VCaP (cell line): ENCODE data around the gene NUDT19.
A peak's percentile ranks its signal among the peaks of the same experiment; 100 is the strongest.

Source experiments
- H3K27ac ChIP-seq: fragments of 450-650 bp; 2 replicates; pipeline ENCODE4 v1.5.1; 2017
- TF ChIP-seq, protein P1 (sequence below): fragments of 450-650 bp; conservative IDR thresholded peaks from 2 replicates; pipeline ENCODE4 v1.5.1; 2017; ENCODE audit warnings: mild to moderate bottlenecking, moderate library complexity

The NUDT19 gene

DNA sequence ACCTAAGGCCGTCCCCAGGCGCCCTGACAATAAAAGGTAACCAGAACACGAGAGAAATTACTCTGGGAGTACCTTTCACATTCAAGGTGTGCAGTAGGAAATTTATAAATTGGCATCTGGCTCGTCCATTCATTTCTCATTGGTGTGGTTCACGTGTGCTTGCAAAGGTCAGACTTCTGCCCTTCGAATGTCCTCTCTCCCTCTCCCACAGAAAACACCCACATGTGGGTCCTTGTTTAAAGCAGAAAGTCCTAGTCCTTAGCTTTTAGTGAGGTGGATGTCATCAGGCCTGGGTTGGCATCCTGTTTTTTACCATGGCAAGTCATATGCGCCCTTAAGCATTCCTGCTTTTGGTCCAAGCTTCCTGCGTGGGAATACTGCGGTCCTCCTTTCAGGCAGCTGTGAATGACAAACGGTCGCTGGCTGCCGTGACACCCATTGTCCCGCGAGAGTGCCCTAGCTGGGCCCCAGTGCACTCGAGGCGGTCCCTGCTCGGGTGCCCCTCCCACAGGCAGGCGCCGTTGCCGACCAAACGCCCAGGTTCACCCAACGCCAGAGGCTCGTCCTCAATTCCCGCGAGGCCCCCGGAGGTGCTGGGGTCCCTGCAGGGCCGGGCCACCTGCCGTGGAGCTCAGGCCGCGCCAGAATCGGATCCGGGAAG, at the start of gene NUDT19:
NUDT19 (plus strand) TSS at position 531 of the 661 bp plus-strand sequence. CDS start 140 bp downstream, outside the sequence.
- H3K27ac ChIP-seq: peak within 1 kb of the TSS; percentile 97
- TF ChIP-seq, protein P1, sequence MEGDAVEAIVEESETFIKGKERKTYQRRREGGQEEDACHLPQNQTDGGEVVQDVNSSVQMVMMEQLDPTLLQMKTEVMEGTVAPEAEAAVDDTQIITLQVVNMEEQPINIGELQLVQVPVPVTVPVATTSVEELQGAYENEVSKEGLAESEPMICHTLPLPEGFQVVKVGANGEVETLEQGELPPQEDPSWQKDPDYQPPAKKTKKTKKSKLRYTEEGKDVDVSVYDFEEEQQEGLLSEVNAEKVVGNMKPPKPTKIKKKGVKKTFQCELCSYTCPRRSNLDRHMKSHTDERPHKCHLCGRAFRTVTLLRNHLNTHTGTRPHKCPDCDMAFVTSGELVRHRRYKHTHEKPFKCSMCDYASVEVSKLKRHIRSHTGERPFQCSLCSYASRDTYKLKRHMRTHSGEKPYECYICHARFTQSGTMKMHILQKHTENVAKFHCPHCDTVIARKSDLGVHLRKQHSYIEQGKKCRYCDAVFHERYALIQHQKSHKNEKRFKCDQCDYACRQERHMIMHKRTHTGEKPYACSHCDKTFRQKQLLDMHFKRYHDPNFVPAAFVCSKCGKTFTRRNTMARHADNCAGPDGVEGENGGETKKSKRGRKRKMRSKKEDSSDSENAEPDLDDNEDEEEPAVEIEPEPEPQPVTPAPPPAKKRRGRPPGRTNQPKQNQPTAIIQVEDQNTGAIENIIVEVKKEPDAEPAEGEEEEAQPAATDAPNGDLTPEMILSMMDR: no peak

DNA sequence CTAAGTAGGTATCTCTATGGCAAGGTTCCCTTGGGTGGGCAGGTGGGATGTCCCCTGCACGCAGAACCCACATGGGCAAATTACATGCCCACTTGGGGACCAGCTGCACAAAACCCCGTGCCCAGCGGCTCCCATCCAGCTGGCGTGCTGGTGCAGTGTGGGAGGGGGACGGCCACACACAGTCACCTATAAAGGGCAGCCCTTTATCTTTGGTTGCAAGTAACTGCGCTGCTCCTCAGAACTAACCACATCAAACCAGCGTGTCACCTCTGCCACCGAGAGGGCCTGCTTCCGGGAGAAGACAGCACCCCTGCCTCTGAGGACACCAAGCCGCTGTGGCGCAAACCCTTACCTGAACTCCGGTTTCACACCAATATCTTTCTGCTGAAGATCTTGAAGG, 48.9 kb upstream of the NUDT19 start:
- TF ChIP-seq, protein P1: no peak

DNA sequence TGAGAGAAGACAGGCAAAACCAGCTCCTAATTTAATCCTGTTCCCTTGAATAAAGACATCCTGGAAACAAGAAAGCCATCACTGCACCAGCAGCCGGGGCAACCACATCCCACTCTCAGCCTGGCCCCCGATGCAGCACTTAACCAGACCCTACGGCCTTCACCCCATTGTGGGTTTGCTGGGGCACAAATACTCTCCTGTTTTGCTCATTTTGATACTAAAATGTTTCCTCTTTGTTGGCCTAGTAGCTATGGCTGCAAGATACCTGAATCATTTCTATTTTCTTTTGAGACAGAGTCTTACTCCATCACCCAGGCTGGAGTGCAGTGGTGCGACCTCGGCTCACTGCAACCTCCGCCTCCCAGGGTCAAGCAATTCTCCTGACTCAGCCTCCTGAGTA, 45.1 kb upstream of the NUDT19 start:
- no peak overlapping the region for H3K27ac ChIP-seq
- TF ChIP-seq, protein P1: no peak

More for the DNA sequence above, 48.9 kb upstream of the NUDT19 start:
- no peak overlapping the region for H3K27ac ChIP-seq

DNA sequence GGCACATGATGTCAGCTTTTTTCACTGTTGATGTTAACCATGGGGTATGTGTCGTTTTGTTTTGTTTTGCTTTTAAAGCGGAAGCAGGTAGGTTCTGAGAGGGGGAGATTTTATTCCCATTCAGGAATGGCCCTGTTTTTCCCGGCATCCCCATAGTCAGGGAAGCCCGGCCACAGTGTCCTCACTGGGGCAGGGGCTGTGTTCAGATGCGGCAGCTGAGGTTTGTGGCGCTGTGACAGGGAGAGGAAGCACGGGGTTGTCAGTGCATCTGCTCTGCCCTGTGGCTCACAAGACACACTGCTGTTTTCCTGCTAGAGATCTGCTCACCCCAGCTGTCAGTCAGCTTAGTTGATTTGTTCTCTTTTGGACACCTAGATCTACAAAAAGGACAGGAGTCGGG, 44.3 kb upstream of the NUDT19 start:
- TF ChIP-seq, protein P1: no peak
- no peak overlapping the region for H3K27ac ChIP-seq

DNA sequence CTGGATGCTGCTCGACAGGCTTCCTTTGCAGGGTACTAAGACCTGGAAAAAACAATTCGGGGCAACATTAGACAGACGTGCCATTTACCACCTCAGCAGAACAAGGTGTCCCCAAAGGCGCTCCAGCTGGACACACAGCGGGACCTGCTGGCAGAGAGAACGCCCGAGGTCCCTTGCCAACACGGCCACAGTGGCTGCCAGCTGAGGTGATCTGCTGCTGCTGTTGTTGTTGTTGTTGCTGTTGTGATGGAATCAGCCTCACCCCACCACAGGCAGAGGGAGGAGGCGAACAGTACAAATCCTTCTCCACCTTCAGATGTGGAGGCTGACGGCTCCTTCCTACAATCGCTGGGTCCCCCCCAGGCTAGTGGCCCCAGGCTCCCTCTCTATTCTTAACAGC, 41.9 kb upstream of the NUDT19 start:
- TF ChIP-seq, protein P1: no peak
- H3K27ac ChIP-seq: no peak overlapping the region

DNA sequence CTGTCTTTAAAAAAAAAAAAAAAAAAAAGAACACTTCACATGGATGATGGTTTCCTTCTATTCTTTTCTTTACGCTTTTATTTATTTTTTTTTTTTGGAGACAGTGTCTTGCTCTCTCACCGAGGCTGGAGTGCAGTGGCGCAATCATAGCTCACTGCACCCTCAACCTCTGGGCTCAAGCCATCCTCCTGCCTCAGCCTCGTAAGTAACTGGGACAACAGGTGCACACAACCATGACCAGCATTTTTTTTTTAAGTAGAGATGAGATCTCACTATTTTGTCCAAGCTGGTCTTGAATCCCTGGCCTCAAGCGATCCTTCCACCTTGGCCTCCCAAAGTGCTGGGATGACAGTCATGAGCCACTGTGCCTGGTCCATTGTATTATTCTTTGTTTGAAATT, 41.0 kb upstream of the NUDT19 start:
- peak overlapping the region; percentile 77; the same call in 1 of the 2 replicates for H3K27ac ChIP-seq
- TF ChIP-seq, protein P1: no peak

DNA sequence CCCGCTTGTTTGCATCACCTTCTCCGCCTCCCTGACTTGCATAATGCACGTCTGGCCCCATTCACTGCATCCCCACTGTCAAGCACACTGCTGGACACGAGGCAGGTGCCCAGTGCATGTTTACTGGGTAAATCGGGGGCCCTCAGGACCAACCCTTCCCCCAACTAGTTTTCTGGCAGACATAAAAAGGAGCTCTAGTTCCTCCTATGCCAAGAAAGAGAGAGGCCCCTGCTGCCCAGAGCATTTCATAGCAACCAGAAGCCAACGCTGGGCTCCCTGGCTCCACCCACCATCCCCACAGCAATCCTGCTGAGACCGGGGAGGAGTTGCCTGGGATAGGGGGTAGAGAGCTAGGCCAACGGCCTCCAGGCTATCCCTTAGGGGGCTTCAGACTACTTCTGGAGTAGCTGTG, 39.9 kb upstream of the NUDT19 start:
- TF ChIP-seq, protein P1: no peak
- H3K27ac ChIP-seq: peak overlapping the region; percentile 77

DNA sequence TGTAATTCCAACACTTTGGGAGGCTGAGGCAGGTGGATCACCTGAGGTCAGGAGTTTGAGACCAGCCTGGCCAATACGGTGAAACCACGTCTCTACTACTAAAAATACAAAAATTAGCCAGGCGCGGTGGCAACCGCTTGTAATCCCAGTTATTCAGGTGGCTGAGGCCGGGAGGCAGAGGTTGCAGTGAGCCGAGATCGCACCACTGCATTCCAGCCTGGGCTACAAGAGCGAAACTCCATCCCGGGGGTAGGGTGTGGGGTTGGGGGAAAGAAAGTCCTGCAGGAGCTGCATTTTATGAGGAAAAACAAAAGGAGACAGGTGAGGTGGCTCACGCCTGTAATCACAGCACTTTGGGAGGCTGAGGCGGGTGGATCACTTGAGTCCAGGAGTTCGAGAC, 39.3 kb upstream of the NUDT19 start:
- peak overlapping the region; percentile 77 for H3K27ac ChIP-seq
